ENCODE results near the gene MALAT1.

DNA sequence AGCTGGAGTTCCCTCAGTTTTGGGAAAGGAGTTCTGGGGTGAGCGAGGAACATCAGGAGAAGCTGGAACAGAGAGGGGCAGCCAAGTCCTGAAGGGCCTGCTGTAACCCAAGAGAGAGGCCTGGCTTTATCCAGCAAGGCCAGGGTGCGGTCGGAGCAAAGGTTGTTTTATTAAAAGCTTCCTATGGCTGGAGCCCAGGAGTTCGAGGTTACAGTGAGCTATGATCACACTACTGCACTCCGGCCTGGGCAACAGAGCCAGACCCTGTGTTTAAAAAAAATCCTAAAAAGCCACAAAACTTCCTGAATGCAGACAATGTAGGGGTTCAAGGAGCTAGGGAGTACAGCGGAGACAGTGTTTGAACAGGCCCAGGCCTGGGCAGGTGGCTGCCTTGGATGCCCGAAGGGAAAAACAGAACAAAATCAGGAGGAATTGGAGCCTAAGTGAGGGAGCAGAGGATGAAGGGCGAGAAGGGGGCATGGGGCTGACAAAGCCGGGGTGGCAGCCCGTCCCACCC lies 22.2 kb upstream of the MALAT1 start:
- TF ChIP-seq MAFK (IDR thresholded peaks at IDR 0.05; ENCODE audit: low read depth, low read length) (no peak), TCF12 (IDR thresholded peaks at IDR 0.05; ENCODE audit: low read depth, low read length) (no peak), POLR2A (IDR thresholded peaks at IDR 0.05; ENCODE audit: control extremely low read depth in 1 of 2, low read depth in 2 of 2, low read length in 2 of 2) (no peak), JUND (IDR thresholded peaks at IDR 0.05; ENCODE audit: low read length) (no peak), CBX8 (IDR thresholded peaks at IDR 0.05; ENCODE audit: borderline replicate concordance, low read depth, low read length) (no peak), EZH2 (IDR thresholded peaks at IDR 0.05; ENCODE audit: low read depth, low read length, severe bottlenecking) (no peak), EP300 (IDR thresholded peaks at IDR 0.05; ENCODE audit: borderline replicate concordance in 1 of 2, low read depth in 2 of 2, low read length in 2 of 2) (no peak), CBX5 (IDR thresholded peaks at IDR 0.05; ENCODE audit: low read depth, low read length) (no peak)
- TF ChIP-seq, protein P1, sequence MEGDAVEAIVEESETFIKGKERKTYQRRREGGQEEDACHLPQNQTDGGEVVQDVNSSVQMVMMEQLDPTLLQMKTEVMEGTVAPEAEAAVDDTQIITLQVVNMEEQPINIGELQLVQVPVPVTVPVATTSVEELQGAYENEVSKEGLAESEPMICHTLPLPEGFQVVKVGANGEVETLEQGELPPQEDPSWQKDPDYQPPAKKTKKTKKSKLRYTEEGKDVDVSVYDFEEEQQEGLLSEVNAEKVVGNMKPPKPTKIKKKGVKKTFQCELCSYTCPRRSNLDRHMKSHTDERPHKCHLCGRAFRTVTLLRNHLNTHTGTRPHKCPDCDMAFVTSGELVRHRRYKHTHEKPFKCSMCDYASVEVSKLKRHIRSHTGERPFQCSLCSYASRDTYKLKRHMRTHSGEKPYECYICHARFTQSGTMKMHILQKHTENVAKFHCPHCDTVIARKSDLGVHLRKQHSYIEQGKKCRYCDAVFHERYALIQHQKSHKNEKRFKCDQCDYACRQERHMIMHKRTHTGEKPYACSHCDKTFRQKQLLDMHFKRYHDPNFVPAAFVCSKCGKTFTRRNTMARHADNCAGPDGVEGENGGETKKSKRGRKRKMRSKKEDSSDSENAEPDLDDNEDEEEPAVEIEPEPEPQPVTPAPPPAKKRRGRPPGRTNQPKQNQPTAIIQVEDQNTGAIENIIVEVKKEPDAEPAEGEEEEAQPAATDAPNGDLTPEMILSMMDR (IDR thresholded peaks at IDR 0.05; ENCODE audit: control extremely low read depth in 1 of 3, insufficient read depth in 1 of 3, low read depth in 1 of 3, low read length in 3 of 3) = no peak
